ENCODE results near the gene KCTD7.
"Not testable (repeated sequence)": the region's sequence is repeated elsewhere in the genome, so short reads cannot be mapped to it uniquely, and the experiment has no call there.

DNA sequence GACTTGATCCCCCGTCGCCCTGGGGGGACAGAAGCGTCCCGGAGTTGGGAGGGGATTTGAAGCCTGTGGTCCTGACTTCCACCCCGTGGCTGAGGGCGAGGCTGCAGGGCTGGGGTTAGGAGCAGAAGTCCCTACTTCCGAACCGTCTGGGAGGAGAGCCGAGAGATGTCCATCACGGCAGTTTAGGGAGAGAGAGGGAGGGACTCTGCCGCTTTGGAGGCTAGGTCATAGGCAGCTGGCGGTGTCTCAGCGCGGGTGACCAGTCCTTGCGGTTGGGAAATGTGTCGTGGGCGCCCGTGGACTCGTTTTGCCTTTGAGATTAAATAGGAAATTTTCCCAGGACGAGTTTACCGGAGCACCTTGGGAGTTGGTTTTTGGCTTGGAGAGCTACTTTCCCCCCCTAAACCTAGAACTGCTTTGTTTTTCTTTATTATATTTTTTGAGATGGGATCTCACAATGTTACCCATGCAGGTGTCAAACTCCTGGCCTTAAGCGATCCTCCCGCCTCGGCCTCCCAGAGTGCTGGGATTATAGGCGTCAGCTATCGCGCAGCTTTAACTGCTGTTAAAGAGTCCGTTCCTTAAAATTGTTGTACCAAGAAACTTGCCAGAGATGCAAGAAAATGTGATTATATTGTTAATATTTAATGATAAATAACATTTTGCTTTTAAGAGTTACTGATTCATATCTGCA lies 26.6 kb downstream of the KCTD7 start:
- not testable (repeated sequence) for TF ChIP-seq GABPA (IDR thresholded peaks at IDR 0.05 in 1 of 2, conservative IDR thresholded peaks at IDR 0.05 in 1 of 2); SP1 (IDR thresholded peaks at IDR 0.05); EGR1 (IDR thresholded peaks at IDR 0.05; ENCODE audit: low read depth in 2 of 2); YY1 (IDR thresholded peaks at IDR 0.05); HNF4A (conservative IDR thresholded peaks at IDR 0.05); FOXA1 (IDR thresholded peaks at IDR 0.05); RAD21 (IDR thresholded peaks at IDR 0.05)
- TF ChIP-seq, protein P1, sequence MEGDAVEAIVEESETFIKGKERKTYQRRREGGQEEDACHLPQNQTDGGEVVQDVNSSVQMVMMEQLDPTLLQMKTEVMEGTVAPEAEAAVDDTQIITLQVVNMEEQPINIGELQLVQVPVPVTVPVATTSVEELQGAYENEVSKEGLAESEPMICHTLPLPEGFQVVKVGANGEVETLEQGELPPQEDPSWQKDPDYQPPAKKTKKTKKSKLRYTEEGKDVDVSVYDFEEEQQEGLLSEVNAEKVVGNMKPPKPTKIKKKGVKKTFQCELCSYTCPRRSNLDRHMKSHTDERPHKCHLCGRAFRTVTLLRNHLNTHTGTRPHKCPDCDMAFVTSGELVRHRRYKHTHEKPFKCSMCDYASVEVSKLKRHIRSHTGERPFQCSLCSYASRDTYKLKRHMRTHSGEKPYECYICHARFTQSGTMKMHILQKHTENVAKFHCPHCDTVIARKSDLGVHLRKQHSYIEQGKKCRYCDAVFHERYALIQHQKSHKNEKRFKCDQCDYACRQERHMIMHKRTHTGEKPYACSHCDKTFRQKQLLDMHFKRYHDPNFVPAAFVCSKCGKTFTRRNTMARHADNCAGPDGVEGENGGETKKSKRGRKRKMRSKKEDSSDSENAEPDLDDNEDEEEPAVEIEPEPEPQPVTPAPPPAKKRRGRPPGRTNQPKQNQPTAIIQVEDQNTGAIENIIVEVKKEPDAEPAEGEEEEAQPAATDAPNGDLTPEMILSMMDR (IDR thresholded peaks at IDR 0.05; ENCODE audit: low read depth, low read length, missing input control): not testable (repeated sequence)
- TF ChIP-seq, protein P2, sequence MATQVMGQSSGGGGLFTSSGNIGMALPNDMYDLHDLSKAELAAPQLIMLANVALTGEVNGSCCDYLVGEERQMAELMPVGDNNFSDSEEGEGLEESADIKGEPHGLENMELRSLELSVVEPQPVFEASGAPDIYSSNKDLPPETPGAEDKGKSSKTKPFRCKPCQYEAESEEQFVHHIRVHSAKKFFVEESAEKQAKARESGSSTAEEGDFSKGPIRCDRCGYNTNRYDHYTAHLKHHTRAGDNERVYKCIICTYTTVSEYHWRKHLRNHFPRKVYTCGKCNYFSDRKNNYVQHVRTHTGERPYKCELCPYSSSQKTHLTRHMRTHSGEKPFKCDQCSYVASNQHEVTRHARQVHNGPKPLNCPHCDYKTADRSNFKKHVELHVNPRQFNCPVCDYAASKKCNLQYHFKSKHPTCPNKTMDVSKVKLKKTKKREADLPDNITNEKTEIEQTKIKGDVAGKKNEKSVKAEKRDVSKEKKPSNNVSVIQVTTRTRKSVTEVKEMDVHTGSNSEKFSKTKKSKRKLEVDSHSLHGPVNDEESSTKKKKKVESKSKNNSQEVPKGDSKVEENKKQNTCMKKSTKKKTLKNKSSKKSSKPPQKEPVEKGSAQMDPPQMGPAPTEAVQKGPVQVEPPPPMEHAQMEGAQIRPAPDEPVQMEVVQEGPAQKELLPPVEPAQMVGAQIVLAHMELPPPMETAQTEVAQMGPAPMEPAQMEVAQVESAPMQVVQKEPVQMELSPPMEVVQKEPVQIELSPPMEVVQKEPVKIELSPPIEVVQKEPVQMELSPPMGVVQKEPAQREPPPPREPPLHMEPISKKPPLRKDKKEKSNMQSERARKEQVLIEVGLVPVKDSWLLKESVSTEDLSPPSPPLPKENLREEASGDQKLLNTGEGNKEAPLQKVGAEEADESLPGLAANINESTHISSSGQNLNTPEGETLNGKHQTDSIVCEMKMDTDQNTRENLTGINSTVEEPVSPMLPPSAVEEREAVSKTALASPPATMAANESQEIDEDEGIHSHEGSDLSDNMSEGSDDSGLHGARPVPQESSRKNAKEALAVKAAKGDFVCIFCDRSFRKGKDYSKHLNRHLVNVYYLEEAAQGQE (IDR thresholded peaks at IDR 0.05): not testable (repeated sequence)
- TF ChIP-seq, protein P3, sequence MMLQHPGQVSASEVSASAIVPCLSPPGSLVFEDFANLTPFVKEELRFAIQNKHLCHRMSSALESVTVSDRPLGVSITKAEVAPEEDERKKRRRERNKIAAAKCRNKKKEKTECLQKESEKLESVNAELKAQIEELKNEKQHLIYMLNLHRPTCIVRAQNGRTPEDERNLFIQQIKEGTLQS (IDR thresholded peaks at IDR 0.05): not testable (repeated sequence)
- TF ChIP-seq, protein P4, sequence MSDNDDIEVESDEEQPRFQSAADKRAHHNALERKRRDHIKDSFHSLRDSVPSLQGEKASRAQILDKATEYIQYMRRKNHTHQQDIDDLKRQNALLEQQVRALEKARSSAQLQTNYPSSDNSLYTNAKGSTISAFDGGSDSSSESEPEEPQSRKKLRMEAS (IDR thresholded peaks at IDR 0.05): not testable (repeated sequence)
